ACHN (cell line): ENCODE data around the gene PARVG.

ENCODE experiments used
- DNase-seq: peaks from one replicate; pipeline ENCODE4 v3.0.0-alpha.2; 2015
- in situ Hi-C: cut with HindIII; loops from 2 replicates; pipeline ENCODE4 v1.10.0; 2017; ENCODE audit warnings: low sequenced_read_pairs, low pct_ligation_motif_present, low pct_unique_long_range_greater_than_20kb

The PARVG gene

DNA sequence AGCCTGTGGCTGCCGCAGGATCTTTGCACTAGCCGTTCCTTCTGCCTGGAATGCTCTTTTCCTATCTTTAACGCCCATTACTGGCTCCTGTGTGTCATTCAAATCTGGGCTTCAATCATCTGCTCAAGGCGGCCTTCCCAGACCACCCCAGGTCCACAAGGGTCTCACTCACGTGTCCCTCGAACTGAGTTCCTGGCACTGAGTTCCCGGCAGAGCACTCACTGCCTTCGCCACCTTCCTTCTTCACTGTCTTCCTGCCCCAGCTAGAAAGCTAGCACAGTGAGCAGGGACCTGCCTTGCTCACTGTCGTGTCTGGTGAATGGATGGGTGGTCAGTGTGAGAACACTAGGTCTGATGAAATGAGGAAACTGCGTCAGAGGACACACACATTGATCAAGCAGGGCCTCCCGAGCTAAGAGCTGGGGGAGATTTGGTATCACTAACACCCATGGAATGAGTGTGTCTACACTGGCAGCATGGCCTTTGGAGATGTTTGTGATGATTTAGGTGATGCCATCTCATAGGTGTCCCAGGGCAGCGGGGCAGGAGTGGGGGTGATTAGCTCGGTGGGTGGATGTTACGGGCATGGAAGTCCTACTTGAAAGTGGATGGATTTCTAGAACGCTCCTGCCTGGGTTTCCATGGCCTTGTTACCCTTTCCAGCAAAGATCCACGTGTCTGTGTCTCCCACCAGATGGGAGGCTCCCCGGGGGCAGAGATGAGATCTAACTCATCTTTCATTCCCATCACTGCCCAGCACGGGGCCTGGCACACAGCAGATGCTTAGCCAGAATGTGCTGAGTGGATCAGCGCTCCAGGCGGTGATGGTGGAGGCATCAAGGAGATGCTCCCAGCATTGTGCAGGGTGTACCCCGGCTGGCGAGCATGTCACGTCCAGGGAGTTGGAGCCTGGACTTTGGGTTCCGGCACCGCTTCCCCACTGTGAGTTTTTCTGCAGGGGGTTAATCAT lies 67.5 kb downstream of the PARVG start:
- in situ Hi-C loops: no loop called here
- no peak for DNase-seq

DNA sequence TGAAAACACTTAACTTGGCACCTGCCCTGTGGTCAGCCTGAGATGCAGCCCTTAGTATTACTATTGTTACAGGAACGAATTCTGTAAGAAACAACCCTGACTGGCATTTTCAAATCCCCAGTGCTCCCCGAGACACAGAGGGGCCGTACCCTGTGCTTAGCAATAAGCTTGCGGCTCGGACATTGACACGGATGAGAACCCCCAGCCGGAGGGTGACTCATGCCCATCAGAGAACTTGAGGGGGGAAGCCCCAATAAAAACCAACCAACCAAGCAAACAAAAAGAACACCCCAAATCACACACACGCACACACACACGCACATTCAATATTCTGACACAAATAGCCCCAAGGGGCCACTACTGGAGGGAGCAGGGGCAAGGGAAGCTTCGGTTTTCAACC lies 68.2 kb downstream of the PARVG start:
- in situ Hi-C loops: no loop called here
- DNase-seq: peak; percentile 54

DNA sequence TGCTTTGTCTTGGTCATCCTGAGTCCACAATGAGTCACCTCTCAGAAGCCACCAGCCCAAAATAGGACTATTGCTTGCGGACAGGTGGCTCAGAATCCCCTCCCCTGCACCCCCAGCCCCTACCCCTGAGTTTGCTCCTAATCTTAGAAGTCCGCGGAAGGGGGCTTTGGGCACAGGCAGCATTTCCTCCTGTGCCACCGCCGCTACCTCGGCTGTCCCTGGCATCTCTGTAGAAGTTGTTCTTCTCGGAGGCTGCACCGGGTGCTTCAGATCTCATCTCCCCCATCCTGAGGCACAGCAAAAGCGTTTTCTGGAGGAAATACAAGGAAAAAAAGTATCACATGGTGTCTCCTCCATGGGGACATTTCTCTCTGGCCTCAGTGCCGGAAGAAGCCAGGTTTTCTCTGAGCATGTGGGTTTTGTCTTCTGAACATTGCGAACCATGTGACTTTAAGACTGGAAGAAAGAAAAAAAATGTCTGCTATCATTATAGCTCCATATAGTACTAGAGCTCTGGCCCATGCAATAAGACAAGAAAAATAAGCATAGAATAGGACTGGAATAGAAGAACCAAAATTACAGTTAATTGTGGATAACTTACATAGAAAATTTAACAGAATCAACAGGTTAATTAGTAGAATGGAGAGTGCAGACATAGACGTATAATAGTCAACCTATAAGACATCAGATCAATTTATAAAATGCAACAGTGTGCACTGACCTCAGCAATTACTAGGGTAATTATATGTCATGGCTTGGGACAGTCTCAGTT lies 68.8 kb downstream of the PARVG start:
- DNase-seq: peak; percentile 7
- in situ Hi-C loops: no loop called here

DNA sequence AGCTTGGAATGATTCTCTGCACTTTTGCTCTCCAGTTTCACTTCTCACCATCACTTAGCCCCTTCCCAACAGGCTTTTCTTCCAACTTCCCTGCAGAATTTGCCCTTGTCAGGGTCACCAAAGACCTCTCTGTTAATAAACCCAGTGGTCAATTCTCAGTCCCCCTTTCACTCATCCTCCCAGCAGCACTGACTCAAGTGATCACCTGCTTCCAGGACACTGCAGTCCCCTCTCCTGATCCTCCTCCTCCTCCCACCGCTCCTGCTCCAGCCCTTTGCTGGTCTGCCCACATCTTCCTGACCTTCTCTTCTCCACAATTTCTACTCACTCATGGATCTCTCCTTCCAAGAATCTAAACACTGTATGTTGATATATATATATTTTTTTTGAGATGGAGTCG lies 74.1 kb downstream of the PARVG start:
- in situ Hi-C loops: no loop called here

DNA sequence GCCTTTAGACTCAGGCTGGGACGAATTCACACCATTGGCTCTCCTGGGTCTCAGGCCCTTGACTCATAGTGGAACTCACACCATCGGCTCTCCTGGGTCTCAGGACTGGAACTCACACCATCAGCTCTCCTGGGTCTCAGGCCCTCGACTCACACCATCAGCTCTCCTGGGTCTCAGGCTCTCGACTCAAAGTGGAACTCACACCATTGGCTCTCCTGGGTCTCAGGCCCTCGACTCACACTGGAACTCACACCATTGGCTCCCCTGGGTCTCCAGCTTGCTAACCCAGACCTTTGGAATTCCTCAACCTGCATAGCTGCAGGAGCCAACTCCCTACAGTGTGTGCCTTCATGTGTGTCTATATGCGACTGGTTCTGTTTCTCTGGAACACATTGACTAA lies 75.4 kb downstream of the PARVG start:
- DNase-seq: no peak
- in situ Hi-C loops: no loop called here

More for the DNA sequence above, 74.1 kb downstream of the PARVG start:
- no peak for DNase-seq

DNA sequence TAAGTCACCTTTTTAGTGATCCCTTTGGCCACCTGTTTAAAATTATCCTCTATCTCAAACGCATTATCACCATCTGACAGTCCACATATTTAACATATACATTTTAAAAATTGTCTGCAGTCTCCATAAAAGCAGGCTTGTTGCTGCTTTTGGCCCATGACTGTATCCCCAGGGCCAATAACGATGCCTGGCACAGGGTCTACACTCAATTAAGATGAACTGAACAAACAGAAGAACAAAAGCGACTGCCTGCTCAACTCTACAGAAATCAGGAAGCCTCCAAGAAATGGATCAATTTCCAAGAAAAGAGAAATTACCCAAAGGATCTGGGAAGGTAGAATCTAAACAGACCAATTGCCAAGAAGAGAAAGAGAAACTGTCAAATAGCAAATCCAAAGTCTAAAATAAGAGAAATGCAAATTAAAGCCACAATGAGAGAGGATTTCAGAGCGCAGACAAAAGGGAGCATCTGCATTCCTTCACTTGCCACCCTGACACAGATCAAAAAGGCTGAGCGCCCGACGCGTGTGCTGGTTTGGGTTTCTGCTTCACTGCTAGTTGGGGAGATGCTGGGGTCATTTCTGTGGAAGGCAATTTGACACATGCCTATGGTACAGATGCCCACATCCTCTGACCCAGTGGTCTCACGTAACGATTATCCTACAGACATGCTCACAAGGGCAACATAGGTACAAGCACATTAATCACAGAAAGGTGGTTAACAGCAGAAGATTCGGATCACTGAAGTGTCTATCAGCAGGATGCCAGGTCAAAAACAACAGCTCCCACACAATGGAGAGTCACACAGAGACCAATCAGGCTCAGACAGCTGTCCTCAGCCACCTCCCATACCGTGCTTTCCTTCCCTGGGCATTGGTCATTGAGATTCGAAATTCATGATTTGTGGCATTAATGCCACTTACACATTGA lies 76.1 kb downstream of the PARVG start:
- no peak for DNase-seq
- in situ Hi-C loops: no loop called here
